GM13977 (cell line): ENCODE data around the gene SYDE1.

Experiments
- DNase-seq: peaks from one replicate; pipeline ENCODE4 v3.0.0; 2012; ENCODE audit warnings: low spot score
- in situ Hi-C: fragments of 300-500 bp; cut with MboI; formaldehyde crosslinking; loops from one replicate; pipeline ENCODE4 v1.12.0; 2022; ENCODE audit warnings: low sequenced_read_pairs, low pct_unique_long_range_greater_than_20kb, mixed read lengths, inconsistent platforms; ENCODE audit not compliant: unreplicated experiment
- TF ChIP-seq, protein P1 (sequence below): IDR thresholded peaks from 2 replicates; pipeline ENCODE4 v1.5.1; 2012; ENCODE audit warnings: mild to moderate bottlenecking, control low read depth; ENCODE audit not compliant: insufficient read depth; ENCODE audit errors: extremely low read depth, missing control alignments

SYDE1 gene

DNA sequence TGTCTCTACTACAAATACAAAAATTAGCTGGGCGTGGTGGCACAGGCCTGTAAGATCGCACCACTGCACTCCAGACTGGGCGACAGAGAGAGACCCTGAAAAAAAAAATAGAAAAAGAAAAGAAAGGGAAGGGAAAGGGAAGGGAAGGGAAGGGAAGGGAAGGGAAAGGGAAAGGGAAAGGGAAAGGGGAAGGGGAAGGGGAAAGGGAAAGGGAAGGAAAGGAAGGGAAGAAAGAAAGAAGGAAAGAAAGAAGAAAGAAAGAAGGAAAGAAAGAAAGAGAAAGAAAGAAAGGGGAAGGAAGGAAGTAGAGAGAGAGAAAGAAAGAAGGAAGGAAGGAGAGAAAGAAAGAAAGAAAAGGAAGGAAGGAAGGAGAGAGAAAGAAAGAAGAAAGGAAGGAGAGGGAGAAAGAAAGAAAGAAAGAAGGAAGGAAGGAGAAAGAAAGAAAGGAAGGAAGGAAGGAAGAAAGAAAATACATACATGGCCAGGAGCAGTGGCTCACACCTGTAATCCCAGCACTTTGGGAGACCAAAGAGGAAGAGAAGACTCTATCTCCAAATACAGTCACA is 8.1 kb upstream of the SYDE1 start:
- in situ Hi-C loops, result no loop called here
- DNase-seq, result no peak
- TF ChIP-seq, protein P1, sequence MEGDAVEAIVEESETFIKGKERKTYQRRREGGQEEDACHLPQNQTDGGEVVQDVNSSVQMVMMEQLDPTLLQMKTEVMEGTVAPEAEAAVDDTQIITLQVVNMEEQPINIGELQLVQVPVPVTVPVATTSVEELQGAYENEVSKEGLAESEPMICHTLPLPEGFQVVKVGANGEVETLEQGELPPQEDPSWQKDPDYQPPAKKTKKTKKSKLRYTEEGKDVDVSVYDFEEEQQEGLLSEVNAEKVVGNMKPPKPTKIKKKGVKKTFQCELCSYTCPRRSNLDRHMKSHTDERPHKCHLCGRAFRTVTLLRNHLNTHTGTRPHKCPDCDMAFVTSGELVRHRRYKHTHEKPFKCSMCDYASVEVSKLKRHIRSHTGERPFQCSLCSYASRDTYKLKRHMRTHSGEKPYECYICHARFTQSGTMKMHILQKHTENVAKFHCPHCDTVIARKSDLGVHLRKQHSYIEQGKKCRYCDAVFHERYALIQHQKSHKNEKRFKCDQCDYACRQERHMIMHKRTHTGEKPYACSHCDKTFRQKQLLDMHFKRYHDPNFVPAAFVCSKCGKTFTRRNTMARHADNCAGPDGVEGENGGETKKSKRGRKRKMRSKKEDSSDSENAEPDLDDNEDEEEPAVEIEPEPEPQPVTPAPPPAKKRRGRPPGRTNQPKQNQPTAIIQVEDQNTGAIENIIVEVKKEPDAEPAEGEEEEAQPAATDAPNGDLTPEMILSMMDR, result no peak

DNA sequence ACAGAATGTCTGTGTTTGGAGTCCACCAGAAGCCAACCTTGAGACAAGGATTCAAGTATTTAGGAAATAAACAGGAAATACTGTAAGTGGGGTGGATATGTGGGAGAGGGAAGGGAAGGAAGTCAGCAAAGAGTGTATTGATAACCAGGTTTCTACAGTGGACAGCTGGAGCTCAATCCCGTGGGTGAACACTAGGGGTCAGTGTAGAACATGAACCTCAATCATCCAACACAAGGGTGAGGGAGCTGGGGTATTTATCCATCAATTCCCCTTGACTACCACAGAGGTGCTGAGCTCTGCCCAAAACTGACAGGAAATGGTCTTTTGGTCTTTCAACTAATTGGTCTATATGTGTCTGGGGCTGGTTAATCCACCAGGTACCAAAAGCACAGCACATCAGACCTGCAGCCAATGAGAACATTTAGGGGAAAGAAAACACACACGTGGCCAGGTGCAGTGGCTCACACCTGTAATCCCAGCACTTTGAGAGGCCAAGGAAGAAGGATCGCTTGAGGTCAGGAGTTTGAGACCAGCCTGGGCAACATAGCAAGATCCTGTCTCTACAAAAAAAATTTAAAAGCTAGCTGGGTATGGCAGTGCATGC is 5.6 kb upstream of the SYDE1 start:
- DNase-seq, result peak; percentile 59
- in situ Hi-C loops, result no loop called here
- TF ChIP-seq, protein P1, result peak; percentile 63

DNA sequence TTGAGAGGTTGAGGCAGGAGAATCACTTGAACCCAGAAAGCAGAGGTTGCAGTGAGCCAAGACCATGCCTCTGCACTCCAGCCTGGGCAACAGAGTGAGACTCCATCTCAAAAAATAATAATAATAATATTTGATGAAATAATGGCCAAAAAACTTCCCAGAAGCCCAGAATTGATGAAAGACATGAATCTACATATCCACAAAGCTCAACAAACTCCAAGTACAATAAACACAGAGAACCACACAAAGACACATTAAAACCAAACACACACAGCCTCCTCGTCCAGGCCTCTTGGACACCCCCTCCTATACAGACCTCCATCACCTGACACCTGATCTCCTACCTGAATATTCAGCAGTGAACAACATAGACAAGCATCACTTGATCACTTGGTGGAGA is 3.2 kb upstream of the SYDE1 start:
- in situ Hi-C loops, result no loop called here
- TF ChIP-seq, protein P1, result no peak
- no peak for DNase-seq

DNA sequence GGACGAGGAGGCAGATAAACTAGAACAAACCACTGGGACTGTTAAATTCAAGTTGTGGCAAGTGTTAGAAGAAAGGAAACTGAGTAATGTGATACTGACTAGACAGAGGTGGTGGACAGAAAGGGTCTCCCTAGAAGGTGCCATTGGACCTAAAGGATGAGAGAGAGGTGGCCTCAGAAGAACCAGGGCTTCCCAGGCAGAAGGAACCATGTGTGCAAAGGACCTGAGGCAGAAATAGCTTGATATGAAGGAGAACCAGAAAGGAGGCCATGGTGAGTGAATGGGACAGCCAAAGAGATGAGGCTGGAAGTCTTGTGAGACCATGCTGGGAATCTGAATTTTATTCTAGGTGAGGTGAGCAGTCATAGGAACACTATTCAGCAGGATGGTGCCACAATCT is 2.8 kb upstream of the SYDE1 start:
- TF ChIP-seq, protein P1, result no peak
- in situ Hi-C loops, result no loop called here
- no peak for DNase-seq

DNA sequence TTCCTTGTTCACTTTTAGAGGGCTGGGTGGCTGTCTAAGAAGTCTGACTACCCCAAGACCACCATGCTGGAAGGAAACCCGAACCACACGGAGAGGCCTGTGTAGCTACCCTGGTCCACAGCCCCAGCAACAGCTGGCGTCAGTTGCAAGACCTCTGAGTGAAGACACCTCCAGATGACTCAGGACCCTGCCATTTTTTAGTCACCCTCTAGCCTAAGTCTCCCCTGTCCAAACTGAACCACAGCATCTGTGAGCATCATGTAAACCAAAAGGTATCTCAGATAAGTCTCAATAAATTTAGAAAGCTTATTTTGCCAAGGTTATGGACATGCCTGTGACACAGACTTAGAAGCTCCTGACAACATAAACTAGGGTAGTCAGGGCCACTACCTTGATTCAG is 2.2 kb upstream of the SYDE1 start:
- in situ Hi-C loops, result no loop called here
- TF ChIP-seq, protein P1, result no peak
- DNase-seq, result no peak

DNA sequence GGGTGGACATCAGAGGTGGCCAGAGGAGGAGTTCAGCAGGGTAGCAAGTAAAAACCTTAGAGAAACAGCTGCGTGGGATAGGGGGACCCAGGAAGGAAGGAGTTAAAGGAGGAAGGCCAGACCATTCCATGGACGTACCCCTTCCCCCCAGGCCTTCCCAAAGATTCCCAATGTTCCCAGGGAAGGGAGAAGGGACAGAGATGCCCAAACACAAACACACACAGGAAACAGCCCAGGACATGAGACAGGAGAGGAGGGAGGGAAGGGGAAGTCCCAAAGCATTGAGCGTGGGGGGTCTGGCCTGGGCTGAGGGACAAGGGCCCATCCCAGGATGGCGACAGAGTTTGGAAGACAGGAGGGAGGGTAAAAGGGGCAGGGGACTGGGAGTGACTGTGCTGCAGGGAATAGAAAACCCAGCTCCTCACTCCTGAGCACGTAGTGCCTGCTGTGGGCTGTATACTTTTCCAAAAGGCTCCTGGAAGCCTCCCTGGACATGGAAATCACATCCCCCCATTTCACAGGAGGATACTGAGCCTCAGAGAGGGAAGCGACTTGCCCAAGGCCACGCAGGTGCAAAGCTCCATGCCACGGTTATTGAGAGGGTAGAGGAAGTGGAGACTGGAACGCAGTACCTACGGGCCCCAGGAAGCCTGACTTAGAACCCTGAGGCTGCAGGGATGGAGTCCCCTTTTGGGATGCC is 1.1 kb downstream of the SYDE1 start:
- DNase-seq, result no peak
- TF ChIP-seq, protein P1, result no peak
- in situ Hi-C loops, result no loop called here
